MV-4-11 (cell line): Measurements from ENCODE around the gene C5orf15.
"Not testable (repeated sequence)": the region's sequence is repeated elsewhere in the genome, so short reads cannot be mapped to it uniquely, and the experiment has no call there.

ENCODE experiments used
- DNase-seq: peaks from one replicate; lab custom pipeline; 2025; lab: John Stamatoyannopoulos, UW

Gene C5orf15

DNA sequence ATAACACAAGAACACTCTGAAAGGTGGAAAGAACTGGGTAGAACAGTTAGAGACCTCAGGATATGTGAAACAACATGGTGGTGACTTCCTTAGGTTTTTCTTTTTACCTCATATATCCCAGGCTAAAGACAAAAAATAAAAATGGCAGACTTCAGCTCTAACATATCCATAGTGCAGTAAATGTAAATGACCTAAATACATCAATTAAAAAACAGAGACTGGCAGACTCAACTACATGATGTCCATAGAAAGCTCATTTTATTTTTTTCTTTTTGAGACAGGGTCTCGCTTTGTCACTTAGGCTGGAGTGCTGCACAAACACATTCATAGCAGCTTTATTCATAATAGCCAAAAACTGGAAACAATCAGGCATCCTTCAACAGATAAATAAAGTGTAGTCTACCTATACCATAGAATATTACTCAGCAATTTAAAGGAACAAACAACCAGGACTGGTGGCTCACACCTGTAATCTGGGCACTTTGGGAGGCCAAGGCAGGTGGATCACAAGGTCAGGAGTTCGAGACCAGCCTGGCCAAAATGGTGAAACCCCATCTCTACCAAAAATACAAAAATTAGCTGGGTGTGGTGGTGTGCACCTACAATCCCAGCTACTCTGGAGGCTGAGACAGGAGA, 4.8 kb downstream of the C5orf15 start:
- no peak for DNase-seq

DNA sequence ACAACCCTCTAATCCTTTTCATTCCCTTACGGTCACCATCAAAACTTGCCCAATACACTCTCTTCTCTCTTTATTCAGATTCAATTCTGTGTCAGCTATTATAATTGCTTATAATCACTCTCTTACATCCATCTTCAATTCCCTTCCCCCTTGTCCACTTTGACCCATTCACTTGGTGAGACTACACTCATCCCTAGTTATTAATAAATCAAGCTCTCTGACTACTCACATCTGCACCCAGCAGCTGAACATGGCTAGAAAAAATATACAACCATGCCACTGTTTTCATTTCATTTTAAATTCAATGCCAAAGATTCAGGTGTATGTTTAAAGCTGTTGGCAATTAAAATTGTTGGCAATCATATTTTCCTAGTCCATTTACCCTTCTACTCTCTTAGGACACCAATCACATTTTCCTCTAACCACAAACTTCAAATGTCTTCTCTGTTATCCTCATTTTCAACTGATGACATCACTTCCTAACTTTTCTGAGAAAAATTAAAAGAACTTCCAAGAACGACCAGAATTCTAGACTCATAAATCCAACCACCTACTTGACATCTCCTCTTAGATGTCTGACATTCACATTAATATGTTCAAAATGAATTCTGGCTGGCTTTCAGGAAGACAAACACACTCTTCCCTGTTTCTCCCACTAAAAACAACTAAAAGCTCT, 5.5 kb downstream of the C5orf15 start:
- peak; percentile 53 for DNase-seq

DNA sequence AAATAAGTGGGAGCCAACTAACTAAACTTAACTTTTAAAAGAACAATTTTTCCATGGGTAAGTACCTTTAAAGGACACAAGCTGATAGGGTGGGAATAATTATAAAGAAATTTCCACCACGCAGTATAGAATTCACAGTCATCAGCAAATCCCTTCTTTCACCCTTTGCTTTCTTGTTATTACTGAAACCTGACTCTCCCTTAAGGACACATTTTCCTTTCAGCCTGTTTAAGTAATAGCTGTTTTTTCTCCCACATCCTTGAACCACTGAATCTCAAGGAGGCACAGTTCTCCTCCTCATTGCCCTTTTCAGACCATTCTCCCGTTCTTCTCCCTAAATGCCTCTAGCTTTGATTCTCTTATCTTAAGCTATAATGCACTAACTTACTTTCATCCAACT, 6.3 kb downstream of the C5orf15 start:
- DNase-seq: no peak

DNA sequence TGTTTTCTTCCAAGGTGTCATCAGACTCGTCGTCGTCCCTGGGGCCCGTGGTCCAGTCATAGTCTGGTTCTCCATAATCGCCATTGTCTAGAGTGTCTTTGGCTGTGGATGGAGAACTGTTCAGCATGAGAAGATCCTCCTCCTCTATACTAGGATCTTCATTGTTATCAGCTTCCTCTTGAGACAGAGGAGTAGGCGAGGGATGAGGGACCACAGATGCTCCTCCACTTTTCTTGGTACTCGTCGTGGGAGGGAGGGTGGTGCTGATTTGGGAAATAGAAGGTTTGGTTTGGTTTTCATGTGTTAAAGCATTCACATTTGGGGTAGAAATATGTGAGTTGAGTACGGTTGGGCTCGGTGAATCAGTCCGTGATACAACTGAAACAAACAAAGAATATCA, 8.8 kb downstream of the C5orf15 start:
- no peak for DNase-seq

DNA sequence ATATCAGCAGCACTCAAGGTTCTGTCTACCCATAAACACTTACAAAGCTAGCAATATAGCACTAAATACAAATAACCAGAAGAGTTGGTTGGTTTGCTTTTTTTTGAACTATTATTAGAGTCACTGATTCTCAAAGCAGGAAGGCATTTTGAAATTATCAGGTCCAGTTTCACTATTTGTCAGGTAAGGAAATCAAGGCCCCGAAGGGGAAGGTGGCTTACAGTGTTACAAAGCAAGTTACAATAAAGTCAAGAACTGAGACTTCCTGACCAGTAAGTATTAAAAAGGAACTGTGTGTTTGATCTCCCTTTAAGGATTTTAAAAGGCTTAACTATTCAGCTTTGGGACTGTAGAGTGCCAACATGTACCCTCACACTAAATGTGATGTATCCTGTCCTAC, 10.8 kb downstream of the C5orf15 start:
- DNase-seq: no peak

DNA sequence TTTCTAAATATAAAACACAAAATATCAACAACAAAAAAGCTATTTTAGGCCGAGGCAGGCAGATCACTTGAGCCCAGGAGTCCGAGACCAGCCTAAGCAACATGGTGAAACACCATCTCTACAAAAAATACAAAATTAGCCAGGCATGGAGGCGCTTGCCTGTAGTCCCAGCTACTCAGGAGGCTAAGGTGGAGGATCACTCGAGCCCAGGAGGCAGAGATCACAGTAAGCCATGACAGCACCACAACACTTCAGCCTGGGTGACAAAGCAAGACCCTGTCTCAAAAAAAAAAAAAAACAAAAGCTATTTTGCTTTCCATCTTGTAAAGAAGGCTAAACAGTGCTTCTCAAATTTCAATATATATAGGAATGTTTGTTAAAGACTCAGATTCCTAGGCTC, 11.3 kb downstream of the C5orf15 start:
- no peak for DNase-seq

DNA sequence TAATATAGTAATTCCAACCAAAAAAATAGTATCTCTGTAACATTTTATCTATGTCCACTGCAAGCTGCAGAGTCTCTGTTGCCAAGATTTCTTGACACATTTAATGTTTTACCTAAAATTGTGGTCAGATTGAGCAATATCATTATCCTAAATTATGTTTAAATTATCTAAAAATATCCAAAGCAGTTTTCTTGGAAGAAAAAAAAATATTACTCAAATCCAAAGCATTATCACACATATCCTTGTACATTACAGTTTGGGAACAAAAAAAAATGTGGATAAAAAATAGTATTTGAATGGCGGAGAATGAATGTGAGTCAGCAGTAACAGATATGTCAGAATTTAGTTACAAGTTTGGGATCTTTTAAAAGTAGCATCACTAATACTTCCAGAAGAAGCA, 12.2 kb downstream of the C5orf15 start:
- DNase-seq: not testable (repeated sequence)

DNA sequence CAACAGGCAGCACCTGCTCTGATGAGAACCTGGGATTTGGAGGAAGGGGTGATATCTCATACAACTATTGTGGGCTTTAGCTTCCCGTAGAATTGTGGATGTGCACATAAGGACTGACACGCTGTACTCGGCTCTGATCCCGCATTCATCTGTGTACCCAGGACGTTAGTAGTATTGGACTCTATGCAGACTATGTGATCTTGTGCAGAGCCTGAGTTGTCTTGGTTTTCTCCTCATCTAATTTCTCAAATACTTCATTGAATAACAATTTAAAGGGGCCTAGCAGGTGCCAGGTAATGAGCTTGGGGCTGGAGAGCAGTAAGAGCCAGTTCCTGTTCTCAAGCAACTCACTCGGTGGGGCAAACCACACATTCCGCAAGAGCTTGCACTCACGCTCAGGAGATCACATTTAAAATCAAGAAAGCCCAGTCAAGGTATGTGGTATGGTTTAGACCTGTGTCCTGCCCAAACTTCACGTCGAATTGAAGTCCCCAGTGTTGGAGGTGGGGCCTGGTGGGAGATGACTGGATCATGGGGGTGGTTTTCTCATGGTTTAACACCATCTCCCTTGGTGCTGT, 14.8 kb downstream of the C5orf15 start:
- DNase-seq: peak; percentile 31

DNA sequence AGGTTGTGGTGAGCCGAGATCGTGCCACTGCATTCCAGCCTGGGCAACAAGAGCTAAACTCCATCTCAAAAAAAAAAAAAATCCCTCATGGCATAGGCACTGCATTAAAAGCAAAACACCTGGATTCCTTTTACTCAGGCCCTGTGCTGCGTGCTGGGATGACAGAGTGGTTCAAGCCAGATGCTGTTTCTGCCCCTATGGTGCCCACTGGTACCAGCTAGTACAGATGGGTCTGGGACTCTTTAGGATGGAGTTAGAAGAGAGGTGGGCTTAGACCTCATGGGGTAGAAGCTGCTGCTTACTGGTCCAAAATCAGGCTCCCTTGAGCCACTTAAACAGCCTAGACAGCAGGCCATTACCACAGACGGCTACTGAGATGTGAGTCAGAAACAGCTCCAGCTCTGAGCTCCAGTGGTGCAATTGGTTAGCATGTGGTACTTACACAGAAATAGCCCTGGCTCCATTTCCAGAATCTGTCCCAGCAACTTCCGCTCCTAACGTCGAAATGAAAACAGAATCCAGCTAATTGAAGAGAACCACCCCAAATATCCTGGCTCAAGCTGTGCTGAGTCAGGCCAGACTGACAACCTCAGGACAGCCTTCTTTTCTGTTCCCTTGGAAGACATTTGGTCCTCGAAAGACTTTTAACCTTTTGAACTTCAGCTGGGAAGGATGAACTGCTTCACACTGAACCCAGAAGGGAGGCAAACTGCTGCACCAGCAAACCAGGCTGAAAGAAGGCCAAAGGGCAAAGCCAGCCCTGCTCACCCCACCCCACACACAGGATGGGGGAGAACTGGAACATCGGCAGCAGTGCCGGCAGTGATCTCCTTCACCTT, 15.5 kb downstream of the C5orf15 start:
- DNase-seq: peak; percentile 97

DNA sequence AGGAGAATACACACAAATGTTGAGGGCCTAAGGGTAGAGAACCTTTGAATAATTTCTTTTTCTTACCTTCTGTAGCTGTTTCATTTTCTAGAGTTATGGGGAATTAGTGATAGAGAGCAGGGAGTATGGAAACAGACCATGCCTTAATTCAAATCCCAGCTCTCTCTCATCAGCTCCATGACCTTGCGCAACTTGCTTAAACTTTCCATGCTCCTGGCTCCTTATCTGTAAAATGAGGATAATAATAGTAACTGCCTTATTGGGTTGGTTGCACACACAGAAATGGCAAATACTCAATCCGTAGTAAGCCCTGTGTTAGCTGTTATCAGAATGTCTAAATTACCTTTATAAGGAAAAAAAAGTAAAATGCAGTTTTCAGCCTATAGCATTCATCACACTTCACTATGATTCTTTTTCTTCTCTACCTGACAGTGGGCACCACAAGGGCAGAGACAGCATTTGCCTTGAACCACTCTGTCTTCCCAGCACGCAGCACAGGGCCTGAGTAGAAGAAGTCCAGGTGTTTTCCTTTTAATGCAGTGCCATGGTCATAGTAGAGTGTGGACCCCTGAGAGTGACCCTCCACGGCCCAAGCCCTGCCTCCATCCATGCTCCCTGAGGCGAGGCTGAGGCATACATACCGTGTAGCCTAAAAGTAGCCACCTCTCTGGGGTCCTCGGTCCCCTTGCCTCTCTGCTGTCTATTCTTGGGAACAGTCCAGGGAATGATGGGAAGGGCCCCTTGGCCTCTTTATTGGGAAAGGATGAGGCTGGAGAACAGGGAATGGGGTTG, 17.4 kb downstream of the C5orf15 start:
- no peak for DNase-seq

DNA sequence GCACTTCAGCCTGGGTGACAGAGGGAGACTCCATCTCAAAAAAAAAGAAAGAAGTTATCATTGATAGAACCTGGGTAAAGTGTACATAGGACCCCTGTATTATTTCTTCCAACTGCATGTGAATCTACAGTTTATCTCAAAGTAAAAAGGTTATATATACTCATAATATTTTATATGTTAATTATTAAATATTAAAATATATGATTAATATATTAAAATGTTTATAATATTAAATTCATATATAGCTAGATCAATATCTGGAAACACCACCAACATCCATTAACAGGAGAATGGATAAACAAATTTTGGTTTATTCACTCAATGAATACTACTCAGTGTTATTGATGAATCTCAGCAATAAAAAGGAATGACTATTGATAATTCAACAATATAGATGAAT, 19.7 kb downstream of the C5orf15 start:
- no peak for DNase-seq

DNA sequence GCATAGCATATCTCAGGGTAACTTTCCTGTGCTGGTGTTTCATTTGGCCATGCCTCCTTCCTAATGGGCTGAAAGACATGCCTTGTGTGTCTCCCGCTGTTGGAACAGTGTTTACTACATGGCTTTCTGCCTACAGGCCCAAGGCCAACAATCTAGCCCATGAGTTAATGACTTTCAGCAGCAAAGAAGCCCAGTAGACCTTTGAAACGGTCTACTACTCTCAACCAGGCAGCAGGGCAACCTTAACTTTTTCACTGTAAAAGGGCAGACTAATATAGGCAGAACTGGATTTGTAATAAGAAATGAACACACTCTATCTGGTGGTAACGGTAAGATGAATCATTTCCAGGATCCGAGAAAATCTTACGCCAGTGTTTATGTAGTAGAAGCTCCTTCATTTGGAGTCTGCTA, 21.0 kb downstream of the C5orf15 start:
- no peak for DNase-seq

DNA sequence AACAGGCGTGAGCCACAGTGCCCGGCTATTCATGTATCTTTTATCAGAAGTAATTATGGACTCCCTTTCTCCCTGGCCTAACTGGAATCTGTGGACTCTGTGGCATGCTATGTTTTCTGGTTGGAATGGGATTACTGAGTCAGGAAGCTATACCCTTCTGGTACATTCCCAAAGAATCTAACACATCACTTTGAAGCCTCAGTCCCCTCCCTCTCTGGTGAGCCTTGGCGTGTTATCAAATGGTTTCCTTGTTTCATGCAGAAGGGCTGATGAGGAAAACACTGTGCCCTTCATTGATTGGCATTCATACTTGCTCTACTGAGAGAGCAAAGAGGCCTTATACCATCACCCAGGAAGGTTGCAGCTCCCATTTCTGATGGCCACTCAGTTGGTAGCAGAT, 22.9 kb downstream of the C5orf15 start:
- no peak for DNase-seq

DNA sequence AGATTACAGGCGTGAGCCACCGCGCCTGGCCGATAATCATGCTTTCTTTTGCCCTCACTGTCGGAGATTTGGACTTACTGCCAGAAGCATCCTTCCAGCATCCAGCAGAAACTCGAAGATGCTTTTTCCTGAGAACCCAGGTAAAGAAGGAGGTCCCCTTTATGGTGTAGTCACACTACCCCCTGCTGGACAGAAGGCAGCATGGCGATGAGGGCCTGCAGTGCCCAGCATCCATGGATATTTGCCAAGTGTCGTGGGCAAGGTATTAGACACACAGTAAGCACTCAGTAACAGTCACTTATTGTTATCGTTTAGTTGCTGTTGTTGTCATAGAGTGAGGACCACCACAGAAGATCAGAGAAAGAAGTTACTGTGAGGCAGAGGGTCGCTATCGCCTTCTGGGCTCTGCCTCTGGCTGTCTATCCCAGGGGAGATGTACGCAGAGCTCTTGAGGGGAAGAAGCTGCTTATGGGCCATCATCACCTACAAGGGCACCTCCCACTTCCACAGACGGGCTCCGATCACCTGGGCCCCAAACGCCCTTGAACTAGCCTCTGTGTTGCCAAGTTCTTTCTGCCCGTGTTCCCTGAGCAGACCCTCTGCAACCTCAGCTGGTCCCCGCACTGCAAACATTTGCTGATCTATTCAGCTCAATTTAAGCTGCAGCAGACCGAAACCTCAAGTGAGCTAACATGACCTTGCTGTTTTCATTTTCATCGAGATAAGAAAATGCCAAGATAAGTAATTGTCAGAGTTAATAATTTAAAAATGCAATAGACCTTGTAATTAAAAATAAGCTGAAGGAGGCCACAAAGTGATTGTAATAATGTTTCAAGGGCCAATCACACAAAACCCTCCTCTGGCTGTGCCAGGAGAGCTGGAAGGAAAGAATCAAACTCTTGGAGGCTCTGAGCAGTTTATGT, 23.9 kb downstream of the C5orf15 start:
- peak; percentile 6 for DNase-seq

DNA sequence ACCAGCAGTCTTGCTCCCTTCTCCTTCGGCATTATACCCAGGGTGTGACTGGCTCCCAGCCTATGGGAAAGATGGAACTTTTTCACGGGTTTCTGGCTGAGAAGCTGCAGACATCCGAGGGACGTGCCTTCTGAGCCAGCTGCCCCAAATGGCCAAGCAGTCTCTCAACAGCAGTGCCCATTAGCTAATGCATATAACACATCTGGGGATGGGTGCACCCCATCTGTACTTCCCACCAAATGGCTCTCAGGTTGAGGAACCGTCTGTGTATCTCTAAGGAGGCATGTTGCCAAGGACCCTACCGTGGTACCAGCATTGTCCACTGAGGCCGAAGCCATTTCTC, 25.0 kb downstream of the C5orf15 start:
- DNase-seq: no peak

DNA sequence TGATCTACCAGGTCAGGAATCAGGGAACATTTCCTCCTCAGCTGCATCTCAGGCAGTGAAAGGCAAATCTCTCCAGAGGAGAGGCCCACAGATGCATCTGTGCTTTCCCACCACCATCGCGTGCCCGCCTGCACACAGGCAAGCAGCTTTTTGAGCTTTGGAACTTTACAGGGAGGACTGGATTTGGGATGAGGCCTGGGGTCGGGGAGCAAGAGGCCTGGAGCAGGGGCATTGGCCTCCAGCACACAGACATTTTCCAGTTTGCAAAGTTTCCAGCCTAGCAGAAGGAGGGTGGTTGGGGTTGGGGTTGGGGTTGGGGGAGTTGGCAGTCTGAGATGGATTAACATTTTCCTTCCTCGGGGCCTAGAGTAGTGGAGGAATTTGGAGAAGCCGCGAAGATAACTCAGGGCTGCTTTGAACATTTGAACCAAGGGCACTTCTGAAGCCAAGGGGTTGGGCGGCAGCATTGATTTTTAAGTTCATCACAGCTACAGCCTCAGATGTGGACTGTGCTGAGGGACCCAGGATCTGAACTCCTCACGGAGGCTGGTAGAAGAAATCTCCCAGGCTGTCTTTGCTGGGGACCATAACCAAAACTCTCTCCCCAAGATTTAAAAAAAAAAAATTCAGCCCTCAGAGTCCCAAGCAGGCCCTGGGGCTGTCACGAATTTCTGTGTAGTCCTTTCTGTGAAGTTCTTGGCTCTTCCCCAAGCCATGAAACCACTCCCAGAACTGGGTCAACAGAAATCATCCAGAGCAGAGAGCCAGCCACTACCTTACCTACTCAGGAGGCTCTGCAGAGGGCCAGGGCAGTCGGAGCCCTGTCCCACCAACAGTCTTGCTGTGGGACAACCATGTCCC, 25.6 kb downstream of the C5orf15 start:
- no peak for DNase-seq

DNA sequence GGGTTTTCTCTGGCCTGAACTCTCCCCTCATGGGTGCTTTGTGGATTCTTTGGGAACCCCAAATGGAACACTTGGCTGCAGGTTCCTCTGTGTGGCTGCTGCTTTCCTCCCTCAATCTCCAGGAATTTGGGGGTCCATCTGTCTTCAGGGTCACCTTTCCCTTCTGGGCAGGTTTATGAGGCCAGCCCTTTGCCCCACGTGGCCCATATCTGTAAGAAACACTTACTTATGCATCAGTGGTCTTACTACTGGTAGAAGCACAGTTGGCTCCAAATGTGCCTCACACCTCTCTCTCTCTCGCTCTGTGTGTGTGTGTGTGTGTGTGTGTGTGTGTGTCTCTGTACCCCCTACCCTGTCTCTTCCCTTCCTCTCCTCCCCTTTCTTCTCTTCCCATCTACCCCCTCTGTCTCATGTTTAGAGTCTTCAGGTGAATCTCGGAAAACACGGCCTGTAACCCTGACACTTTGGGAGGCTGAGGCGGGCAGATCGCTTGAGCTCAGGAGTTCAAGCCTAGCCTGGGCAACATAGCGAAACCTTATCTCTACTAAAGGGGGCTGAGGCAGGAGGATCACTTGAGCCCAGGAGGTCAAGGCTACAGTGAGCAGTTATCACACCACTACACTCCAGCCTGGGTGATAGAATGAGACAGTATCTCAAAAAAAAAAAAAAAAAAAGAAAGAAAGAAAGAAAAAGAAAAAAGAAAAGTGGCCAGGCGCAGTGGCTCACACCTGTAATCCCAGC, 26.8 kb downstream of the C5orf15 start:
- DNase-seq: no peak

DNA sequence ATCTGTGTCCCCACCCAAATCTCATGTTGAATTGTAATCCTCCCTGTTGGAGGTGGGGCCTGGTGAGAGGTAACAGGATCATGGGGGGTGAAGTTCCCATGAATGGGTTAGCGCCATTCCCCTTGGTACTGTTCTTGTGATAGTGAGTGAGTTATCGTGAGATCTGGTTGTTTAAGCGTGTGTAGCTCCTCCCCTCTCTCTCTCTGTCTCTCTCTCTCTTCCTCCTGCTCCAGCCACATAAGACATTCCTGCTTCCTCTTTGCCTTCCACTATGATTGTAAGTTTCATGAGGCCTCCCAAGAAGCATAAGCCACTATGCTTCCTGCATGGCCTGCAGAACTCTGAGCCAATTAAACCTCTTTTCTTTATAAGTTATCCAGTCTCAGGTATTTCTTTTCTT, 28.8 kb downstream of the C5orf15 start:
- DNase-seq: peak; percentile 43

DNA sequence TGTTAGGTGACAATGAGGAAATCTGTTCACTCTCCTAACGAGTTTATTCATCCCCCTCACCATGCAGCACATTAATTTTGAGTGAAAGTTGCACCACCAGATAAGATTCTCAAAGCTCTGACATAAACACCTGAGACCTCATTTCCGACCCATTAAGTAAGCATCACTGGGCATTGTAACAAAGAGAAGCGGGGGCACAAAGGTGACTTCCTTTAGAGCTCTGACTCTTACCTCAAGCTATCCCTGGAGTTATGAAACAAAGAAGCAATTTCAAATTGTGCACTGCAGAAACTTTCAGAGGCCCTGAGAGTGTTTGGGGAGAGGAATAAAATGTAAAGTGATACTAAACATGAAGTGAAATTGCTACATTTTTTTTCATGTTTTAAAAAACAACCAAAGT, 29.5 kb downstream of the C5orf15 start:
- no peak for DNase-seq
